GM12878 (cell line): ENCODE data around the gene PSMD8. TPM values are rescaled to one million over a fixed set of nuclear protein-coding genes. Genes with fewer than 3 reads are reported as not detected.
A peak's percentile ranks its signal among the peaks of the same experiment; 100 is the strongest.

Experiments used
- BACH1 ChIP-seq: fragments of 450-650 bp; IDR thresholded peaks from 2 replicates; pipeline ENCODE4 v1.6.1; 2017; ENCODE audit warnings: mild to moderate bottlenecking, borderline replicate concordance
- BCL11A ChIP-seq: IDR thresholded peaks from 2 replicates; pipeline ENCODE4 v1.6.1; 2011; ENCODE audit warnings: low read depth, low read length
- BRCA1 ChIP-seq: IDR thresholded peaks from 2 replicates; pipeline ENCODE4 v1.6.1; 2011; ENCODE audit warnings: low read depth, low read length, improper control_type of control experiment
- CBX3 ChIP-seq: fragments of 200-600 bp; sonication (generic); IDR thresholded peaks from 2 replicates; pipeline ENCODE4 v1.6.1; 2016; ENCODE audit warnings: low read depth, borderline replicate concordance
- EED ChIP-seq: sonication (generic); IDR thresholded peaks from 2 replicates; pipeline ENCODE4 v1.6.1; 2016; ENCODE audit warnings: antibody characterized with exemption, low read depth
- LARP7 ChIP-seq: fragments of 450-650 bp; IDR thresholded peaks from 2 replicates; pipeline ENCODE4 v1.6.1; 2017; ENCODE audit warnings: mild to moderate bottlenecking
- MLLT1 ChIP-seq: fragments of 450-650 bp; IDR thresholded peaks from 2 replicates; pipeline ENCODE4 v1.6.1; 2016; ENCODE audit warnings: mild to moderate bottlenecking
- MYB ChIP-seq: fragments of 150-350 bp; IDR thresholded peaks from 2 replicates; pipeline ENCODE4 v1.6.1; 2014; ENCODE audit warnings: mild to moderate bottlenecking, low read depth, low read length, borderline replicate concordance
- NBN ChIP-seq: fragments of 450-650 bp; IDR thresholded peaks from 2 replicates; pipeline ENCODE4 v1.6.1; 2016
- NKRF ChIP-seq: fragments of 450-650 bp; conservative IDR thresholded peaks from 2 replicates; pipeline ENCODE4 v1.6.1; 2017; ENCODE audit warnings: mild to moderate bottlenecking, moderate library complexity
- NR2F1 ChIP-seq: fragments of 450-650 bp; conservative IDR thresholded peaks from 2 replicates; pipeline ENCODE4 v1.6.1; 2017; ENCODE audit warnings: mild to moderate bottlenecking
- POU2F2 ChIP-seq: IDR thresholded peaks from 3 replicates; pipeline ENCODE4 v1.6.1; 2011; ENCODE audit warnings: low read depth, mild to moderate bottlenecking, low read length, borderline replicate concordance
- PRDM15 ChIP-seq: fragments of 450-650 bp; formaldehyde crosslinking; IDR thresholded peaks from 2 replicates; pipeline ENCODE4 v1.4.0; 2020; ENCODE audit warnings: mild to moderate bottlenecking, moderate library complexity
- RELB ChIP-seq: fragments of 450-650 bp; IDR thresholded peaks from 2 replicates; pipeline ENCODE4 v1.6.1; 2017; ENCODE audit warnings: low read depth, mild to moderate bottlenecking, moderate library complexity
- SPI1 ChIP-seq: IDR thresholded peaks from 2 replicates; pipeline ENCODE4 v1.6.1; 2011; ENCODE audit warnings: low read depth, mild to moderate bottlenecking, low read length, moderate library complexity, borderline replicate concordance; ENCODE audit not compliant: insufficient read depth
- STAT1 ChIP-seq: fragments of 450-650 bp; conservative IDR thresholded peaks from 2 replicates; pipeline ENCODE4 v1.6.1; 2014; ENCODE audit warnings: antibody characterized with exemption, mild to moderate bottlenecking
- SUPT20H ChIP-seq: IDR thresholded peaks from 2 replicates; pipeline ENCODE4 v1.6.1; 2011; ENCODE audit warnings: low read depth, mild to moderate bottlenecking, low read length, moderate library complexity, borderline replicate concordance; ENCODE audit not compliant: control insufficient read depth
- SUZ12 ChIP-seq: fragments of 200-600 bp; sonication (generic); IDR thresholded peaks from one replicate; pipeline ENCODE4 v1.6.1; 2018; ENCODE audit warnings: antibody characterized with exemption, mild to moderate bottlenecking; ENCODE audit not compliant: unreplicated experiment
- USF1 ChIP-seq: IDR thresholded peaks from 2 replicates; pipeline ENCODE4 v1.6.1; 2011; ENCODE audit warnings: borderline replicate concordance, low read depth, mild to moderate bottlenecking, moderate library complexity, mixed read lengths, low read length; ENCODE audit not compliant: insufficient read depth; ENCODE audit errors: extremely low read length
- ZNF274 ChIP-seq: IDR thresholded peaks from one replicate; pipeline ENCODE4 v1.8.0; 2011; ENCODE audit not compliant: insufficient read length, insufficient read depth
- polyA plus RNA-seq, 11 experiments: library from polyadenylated mRNA; depleted of rRNA in 4 of 11; unstranded in 6 of 11; stranded (reverse) in 5 of 11; fragments of >200 nt; fragmentation: Nextera tagmentation in 4 of 11; fragmentation: Illumina TruSeq in 1 of 11; extraction: Ambion mirVana in 4 of 11; extraction: Trizol in 1 of 11; gene quantifications; 1 replicate in 1 of 11; 2 replicates in 10 of 11; pipeline versions ENCODE4 v1.2.1 to v1.2.3, GENCODE V29; 2011 to 2016; ENCODE audit warnings: inconsistent platforms in 2 of 11, missing spikeins in 2 of 11, low read depth in 1 of 11
- total RNA-seq, 4 experiments: library from RNA; depleted of rRNA in 3 of 4; stranded (reverse); fragments of >200 nt in 3 of 4; fragmentation: Illumina TruSeq in 1 of 4; extraction: Trizol in 1 of 4; gene quantifications; 2 replicates each; pipeline versions ENCODE4 v1.2.1 to v1.2.3, GENCODE V29; 2013 to 2021

The PSMD8 gene
- total and polyA plus RNA-seq, 10 of the 15 experiments (the other 5 are each of a cell fraction or from before 2014, with no cell fraction given): 81.2 to 409 (median 268) TPM

GRCh38 chr19:38374332-38375097, at the start of gene PSMD8 (continued):
- TF ChIP-seq PRDM15: no peak
- TF ChIP-seq LARP7: peak; percentile 96
- no peak for TF ChIP-seq BCL11A
- TF ChIP-seq SUZ12: no peak
- TF ChIP-seq CBX3: no peak
- peak; percentile 93; the same call in 1 of the 2 replicates for TF ChIP-seq STAT1
- TF ChIP-seq EED: no peak
- peak; percentile 70; the same call in 2 of the 3 replicates for TF ChIP-seq POU2F2
- no peak for TF ChIP-seq ZNF274
- TF ChIP-seq MYB: peak; percentile 88
- 0 out of 2 replicates have a peak, but pooled peaks have one; percentile 42 for TF ChIP-seq NR2F1
- peak; percentile 64 for TF ChIP-seq SPI1
- peak; percentile 88 for TF ChIP-seq BACH1
- TF ChIP-seq RELB: peak; percentile 45
- TF ChIP-seq USF1: no peak
- TF ChIP-seq NKRF: peak; percentile 95
- no peak for TF ChIP-seq BRCA1
- TF ChIP-seq MLLT1: peak; percentile 52; the same call in 1 of the 2 replicates
- TF ChIP-seq NBN: peak; percentile 74
- no peak for TF ChIP-seq SUPT20H
